ENCODE data around the gene FUT6.

DNA sequence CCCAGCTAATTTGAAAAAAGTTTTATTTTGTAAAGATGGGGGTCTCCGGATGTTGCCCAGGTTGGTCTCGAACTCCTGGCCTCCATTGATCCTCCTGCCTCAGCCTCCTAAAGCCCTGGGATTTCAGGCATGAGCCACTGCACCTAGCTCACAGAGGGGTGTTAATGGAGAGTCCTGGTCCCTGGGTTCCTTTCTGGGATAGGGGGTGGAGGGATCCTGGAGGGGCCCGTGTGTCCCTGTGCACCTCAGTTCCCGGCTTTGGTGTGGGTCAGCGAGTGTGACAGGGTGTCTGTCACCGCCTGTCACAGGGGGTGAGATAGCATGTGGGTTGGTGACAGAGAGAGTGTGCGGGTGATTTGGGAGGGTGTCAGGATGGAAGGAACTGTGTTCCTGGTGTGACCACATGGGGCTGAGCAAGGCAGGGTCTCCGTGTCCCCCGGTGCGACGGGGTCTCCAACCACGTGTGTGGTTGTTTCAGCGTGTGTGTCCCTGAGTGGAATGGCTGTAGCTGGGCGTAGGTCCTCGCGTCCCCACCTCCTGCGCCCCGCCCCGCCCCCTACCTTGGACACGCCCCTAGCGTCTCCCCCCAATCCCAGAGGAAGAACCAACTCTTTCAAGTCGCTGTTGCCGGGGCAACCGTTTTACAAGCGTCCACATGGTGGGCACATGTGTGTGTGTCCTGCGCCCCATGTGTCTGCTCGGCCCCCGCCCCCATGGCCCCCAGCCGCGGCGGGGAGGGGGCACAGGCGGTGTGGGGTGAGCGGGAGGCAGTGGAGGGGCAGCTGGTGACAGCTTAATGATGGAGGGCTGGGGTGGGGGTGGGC is 37.5 kb downstream of the FUT6 start:
- TF ChIP-seq POLR2AphosphoS5 (IDR thresholded peaks at IDR 0.05; ENCODE audit: low read depth, low read length) (no peak), SIN3A (IDR thresholded peaks at IDR 0.05; ENCODE audit: borderline replicate concordance, insufficient read depth, low read depth, low read length) (no peak)
- TF ChIP-seq, protein P1, sequence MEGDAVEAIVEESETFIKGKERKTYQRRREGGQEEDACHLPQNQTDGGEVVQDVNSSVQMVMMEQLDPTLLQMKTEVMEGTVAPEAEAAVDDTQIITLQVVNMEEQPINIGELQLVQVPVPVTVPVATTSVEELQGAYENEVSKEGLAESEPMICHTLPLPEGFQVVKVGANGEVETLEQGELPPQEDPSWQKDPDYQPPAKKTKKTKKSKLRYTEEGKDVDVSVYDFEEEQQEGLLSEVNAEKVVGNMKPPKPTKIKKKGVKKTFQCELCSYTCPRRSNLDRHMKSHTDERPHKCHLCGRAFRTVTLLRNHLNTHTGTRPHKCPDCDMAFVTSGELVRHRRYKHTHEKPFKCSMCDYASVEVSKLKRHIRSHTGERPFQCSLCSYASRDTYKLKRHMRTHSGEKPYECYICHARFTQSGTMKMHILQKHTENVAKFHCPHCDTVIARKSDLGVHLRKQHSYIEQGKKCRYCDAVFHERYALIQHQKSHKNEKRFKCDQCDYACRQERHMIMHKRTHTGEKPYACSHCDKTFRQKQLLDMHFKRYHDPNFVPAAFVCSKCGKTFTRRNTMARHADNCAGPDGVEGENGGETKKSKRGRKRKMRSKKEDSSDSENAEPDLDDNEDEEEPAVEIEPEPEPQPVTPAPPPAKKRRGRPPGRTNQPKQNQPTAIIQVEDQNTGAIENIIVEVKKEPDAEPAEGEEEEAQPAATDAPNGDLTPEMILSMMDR (IDR thresholded peaks at IDR 0.05) = no peak
